DOHH2 (cell line): ENCODE results near the gene GGT6.

Experiments used
- H3F3A ChIP-seq: fragments of 200-600 bp; sonication (generic), shearing (Covaris generic); 2 replicates; pipeline ENCODE4 v1.6.0; 2016; ENCODE audit warnings: antibody characterized with exemption, mild to moderate bottlenecking; ENCODE audit not compliant: control insufficient read depth, insufficient read depth
- H3K27ac ChIP-seq: fragments of 200-600 bp; sonication (generic); 2 replicates; pipeline ENCODE4 v1.5.1; 2014; ENCODE audit warnings: low read depth, mild to moderate bottlenecking, low read length, moderate library complexity
- H3K27me3 ChIP-seq: fragments of 200-600 bp; sonication (generic); 2 replicates; pipeline ENCODE4 v1.6.1; 2014; ENCODE audit warnings: mild to moderate bottlenecking, low read length, mixed read lengths; ENCODE audit not compliant: control insufficient read depth
- H3K36me3 ChIP-seq: fragments of 200-600 bp; sonication (generic); 2 replicates; pipeline ENCODE4 v1.6.1; 2014; ENCODE audit warnings: mild to moderate bottlenecking, low read length, moderate library complexity, mixed read lengths; ENCODE audit not compliant: control insufficient read depth
- H3K4me1 ChIP-seq: fragments of 200-600 bp; sonication (generic); 2 replicates; pipeline ENCODE4 v1.6.1; 2014; ENCODE audit warnings: mild to moderate bottlenecking, low read length, mixed read lengths; ENCODE audit not compliant: control insufficient read depth
- H3K4me2 ChIP-seq: fragments of 200-600 bp; sonication (generic); 2 replicates; pipeline ENCODE4 v1.6.0; 2014; ENCODE audit warnings: mild to moderate bottlenecking, low read length, moderate library complexity
- H3K4me3 ChIP-seq: fragments of 200-600 bp; sonication (generic); 2 replicates; pipeline ENCODE4 v1.5.1; 2014; ENCODE audit warnings: mild to moderate bottlenecking, low read length, mixed read lengths
- H3K79me2 ChIP-seq: fragments of 200-600 bp; sonication (generic); 2 replicates; pipeline ENCODE4 v1.6.1; 2014; ENCODE audit warnings: mild to moderate bottlenecking, low read length, mixed read lengths; ENCODE audit not compliant: control insufficient read depth
- H3K9me2 ChIP-seq: fragments of 200-600 bp; sonication (generic); replicated peaks from 2 replicates; pipeline ENCODE4 v1.6.1; 2014; ENCODE audit warnings: mild to moderate bottlenecking, low read length, mixed read lengths; ENCODE audit not compliant: control insufficient read depth
- H3K9me3 ChIP-seq: fragments of 200-600 bp; sonication (generic); 2 replicates; pipeline ENCODE4 v1.6.1; 2014; ENCODE audit warnings: antibody characterized with exemption, low read length, mixed read lengths; ENCODE audit not compliant: control insufficient read depth, insufficient read depth
- H4K20me1 ChIP-seq: fragments of 200-600 bp; sonication (generic); 2 replicates; pipeline ENCODE4 v1.6.0; 2014; ENCODE audit warnings: low read depth, mild to moderate bottlenecking, antibody characterized with exemption, low read length, moderate library complexity; ENCODE audit not compliant: control insufficient read depth, insufficient read depth
- EZH2phosphoT487 ChIP-seq: fragments of 200-600 bp; sonication (generic); IDR thresholded peaks from 2 replicates; pipeline ENCODE4 v1.6.1; 2017; ENCODE audit warnings: borderline replicate concordance, mild to moderate bottlenecking, antibody characterized with exemption, low read length, moderate library complexity, mixed read lengths
- TF ChIP-seq, protein P1 (sequence below): fragments of 200-600 bp; sonication (generic); IDR thresholded peaks from one replicate; pipeline ENCODE4 v1.5.1; 2014; ENCODE audit warnings: antibody characterized with exemption, mild to moderate bottlenecking, low read depth, low read length; ENCODE audit not compliant: poor library complexity, severe bottlenecking

Gene GGT6

DNA sequence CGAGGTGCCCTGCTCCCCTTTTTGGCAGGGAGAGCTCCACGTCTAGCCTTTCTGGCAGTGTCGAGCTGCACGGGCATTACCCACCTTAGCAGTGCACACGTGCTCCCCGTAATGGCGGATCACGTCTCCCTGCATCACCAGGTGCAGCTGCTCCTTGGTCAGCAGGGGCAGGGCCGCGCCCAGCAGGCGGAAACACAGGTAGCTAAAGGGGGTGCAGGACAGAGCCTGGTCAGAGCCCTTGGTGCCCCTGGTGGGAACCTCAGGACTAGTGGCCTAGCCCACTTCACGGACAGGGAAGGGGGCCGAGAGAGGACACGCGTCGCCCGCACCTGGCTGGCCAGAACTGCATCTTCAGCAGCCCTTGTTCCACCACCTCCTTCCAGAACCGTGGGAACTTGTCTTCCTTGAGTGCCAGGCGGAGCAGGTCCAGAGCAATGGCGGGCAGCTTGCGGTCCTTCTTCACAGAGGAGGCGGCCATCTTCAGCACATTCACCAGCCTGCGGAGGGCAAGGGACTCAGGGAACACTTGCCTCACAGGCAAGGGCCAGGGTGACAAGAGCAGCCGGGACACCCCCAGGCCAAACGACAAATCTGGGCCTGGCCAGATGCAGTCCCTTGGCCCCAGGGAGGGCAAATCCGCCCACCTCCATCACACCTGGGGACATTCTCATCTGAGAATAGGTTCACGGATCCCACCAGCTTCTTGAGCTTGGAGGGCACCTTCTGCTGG, 8.4 kb downstream of the GGT6 start:
- Histone ChIP-seq H3F3A (no peaks in the 10 kb centered on the region), H3K4me1 (peaks cover 20% of the 10 kb centered on the region), H3K4me2 (no peak overlapping the region), H3K36me3 (peaks cover 81% of the 10 kb centered on the region), H3K27me3 (no peaks in the 10 kb centered on the region), H3K79me2 (peaks cover 59% of the 10 kb centered on the region), H3K9me2 (no peaks in the 10 kb centered on the region), H3K9me3 (no peaks in the 10 kb centered on the region), H4K20me1 (no peaks in the 10 kb centered on the region), H3K27ac (no peak overlapping the region), H3K4me3 (no peak overlapping the region)
- TF ChIP-seq, protein P1, sequence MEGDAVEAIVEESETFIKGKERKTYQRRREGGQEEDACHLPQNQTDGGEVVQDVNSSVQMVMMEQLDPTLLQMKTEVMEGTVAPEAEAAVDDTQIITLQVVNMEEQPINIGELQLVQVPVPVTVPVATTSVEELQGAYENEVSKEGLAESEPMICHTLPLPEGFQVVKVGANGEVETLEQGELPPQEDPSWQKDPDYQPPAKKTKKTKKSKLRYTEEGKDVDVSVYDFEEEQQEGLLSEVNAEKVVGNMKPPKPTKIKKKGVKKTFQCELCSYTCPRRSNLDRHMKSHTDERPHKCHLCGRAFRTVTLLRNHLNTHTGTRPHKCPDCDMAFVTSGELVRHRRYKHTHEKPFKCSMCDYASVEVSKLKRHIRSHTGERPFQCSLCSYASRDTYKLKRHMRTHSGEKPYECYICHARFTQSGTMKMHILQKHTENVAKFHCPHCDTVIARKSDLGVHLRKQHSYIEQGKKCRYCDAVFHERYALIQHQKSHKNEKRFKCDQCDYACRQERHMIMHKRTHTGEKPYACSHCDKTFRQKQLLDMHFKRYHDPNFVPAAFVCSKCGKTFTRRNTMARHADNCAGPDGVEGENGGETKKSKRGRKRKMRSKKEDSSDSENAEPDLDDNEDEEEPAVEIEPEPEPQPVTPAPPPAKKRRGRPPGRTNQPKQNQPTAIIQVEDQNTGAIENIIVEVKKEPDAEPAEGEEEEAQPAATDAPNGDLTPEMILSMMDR: no peak
- no peak for TF ChIP-seq EZH2phosphoT487

DNA sequence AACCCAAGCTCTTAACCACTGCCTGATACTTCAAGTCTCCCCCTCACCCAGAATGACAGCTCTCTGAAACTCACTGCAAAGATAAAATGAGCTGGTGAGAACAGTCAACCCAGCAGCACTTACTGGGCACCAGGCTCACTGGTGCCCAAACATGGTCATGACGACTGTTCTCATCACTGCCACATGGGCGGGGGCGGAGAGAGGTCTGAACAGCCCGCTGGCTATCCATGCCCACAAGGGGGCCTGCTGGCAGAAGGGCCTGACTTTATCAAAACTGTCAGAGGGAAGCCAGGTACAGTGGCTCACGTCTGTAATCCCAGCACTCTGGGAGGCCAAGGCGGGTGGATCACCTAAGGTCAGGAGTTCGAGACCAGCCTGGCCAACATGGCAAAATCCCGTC, 9.2 kb downstream of the GGT6 start:
- no peak for TF ChIP-seq EZH2phosphoT487
- TF ChIP-seq, protein P1: peak; percentile 40
- Histone ChIP-seq H3K27me3 (no peaks in the 10 kb centered on the region), H3K9me2 (no peaks in the 10 kb centered on the region), H3K4me2 (no peak overlapping the region), H3K36me3 (peaks cover 90% of the 10 kb centered on the region), H3K9me3 (no peaks in the 10 kb centered on the region), H3F3A (no peaks in the 10 kb centered on the region), H3K27ac (no peak overlapping the region), H3K4me1 (peaks cover 17% of the 10 kb centered on the region), H4K20me1 (no peaks in the 10 kb centered on the region), H3K79me2 (peaks cover 59% of the 10 kb centered on the region), H3K4me3 (no peak overlapping the region)

DNA sequence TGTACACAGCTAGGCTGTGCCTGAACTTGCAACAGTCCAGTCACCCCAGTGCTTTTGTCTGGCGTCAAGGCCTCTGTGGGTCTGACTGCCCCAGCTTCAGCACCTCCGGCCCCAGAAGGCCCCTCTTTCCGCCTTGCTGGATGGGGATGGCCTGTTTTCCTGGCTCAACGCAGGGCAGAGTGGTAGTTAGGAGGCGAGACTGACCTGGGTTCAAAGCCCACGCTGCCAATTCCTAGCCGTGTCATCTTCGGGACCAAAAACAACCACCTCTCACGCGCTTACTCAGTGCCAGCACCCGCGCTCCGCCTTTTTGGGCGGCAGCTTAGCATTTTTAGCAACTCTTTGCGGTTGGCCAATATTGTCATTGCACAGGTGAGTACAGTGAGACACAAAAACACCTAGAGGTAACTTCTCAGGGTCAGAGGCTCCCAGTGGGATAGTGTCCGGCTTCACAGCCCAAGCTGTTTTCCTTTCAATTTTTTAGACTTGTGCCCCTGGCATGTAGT, 9.8 kb downstream of the GGT6 start:
- Histone ChIP-seq H3K4me2 (no peak overlapping the region), H3K79me2 (peaks cover 56% of the 10 kb centered on the region), H3K9me2 (no peaks in the 10 kb centered on the region), H3K4me1 (peaks cover 11% of the 10 kb centered on the region), H3K27ac (no peak overlapping the region), H3K27me3 (no peaks in the 10 kb centered on the region), H3K4me3 (no peak overlapping the region), H4K20me1 (no peaks in the 10 kb centered on the region), H3K36me3 (peaks cover 95% of the 10 kb centered on the region), H3F3A (no peaks in the 10 kb centered on the region), H3K9me3 (no peaks in the 10 kb centered on the region)
- TF ChIP-seq, protein P1: no peak
- TF ChIP-seq EZH2phosphoT487: no peak
